Testis (tissue), 3 donors: ENCODE measurements around the gene NKAIN2. TPM values are rescaled to one million over a fixed set of nuclear protein-coding genes. Genes with fewer than 3 reads are reported as not detected.

ENCODE experiments used
- DNase-seq: peaks from one replicate; pipeline ENCODE4 v3.0.0-alpha.2; 2019
- H3K27ac ChIP-seq, 2 donors: fragments of 200-600 bp; sonication (generic); one replicate each; pipeline ENCODE4 v1.5.1; 2019
- H3K27me3 ChIP-seq: fragments of 200-600 bp; sonication (generic); one replicate; pipeline ENCODE4 v1.5.1; 2019
- H3K36me3 ChIP-seq: fragments of 200-600 bp; sonication (generic); one replicate; pipeline ENCODE4 v1.5.1; 2017; ENCODE audit warnings: low read depth; ENCODE audit errors: missing control alignments
- H3K4me1 ChIP-seq: fragments of 200-600 bp; sonication (generic); one replicate; pipeline ENCODE4 v1.5.1; 2019
- H3K4me3 ChIP-seq, 2 donors: fragments of 200-600 bp; sonication (generic); one replicate each; pipeline ENCODE4 v1.5.1; 2017 to 2019
- H3K9me3 ChIP-seq: fragments of 200-600 bp; sonication (generic); one replicate; pipeline ENCODE4 v1.5.1; 2017
- POLR2A ChIP-seq: fragments of 450-650 bp; IDR thresholded peaks from one replicate; pipeline ENCODE4 v1.6.1; 2017; ENCODE audit warnings: antibody characterized with exemption, mild to moderate bottlenecking, moderate library complexity
- WGBS, 2 donors: methylation state at CpG; one replicate each; pipeline ENCODE4 v1.1.5; 2018; 5-methylcytosine and 5-hydroxymethylcytosine counted together
- intact Hi-C: fragments of 100-400 bp; cut with DNase I; formaldehyde crosslinking; loops from one replicate; pipeline ENCODE4 v1.15.1; 2023; ENCODE audit warnings: low total_unique reads
- polyA plus RNA-seq: library from polyadenylated mRNA; stranded (reverse); fragments of 350-450 nt; fragmentation: Illumina TruSeq; extraction: RNeasy Lipid Tissue Mini Kit (QIAGEN cat#74804); gene quantifications from one replicate; pipeline ENCODE4 v1.2.3, GENCODE V29; 2014; ENCODE audit warnings: low read depth, low replicate concordance; ENCODE audit not compliant: insufficient read depth
- total RNA-seq, 2 donors: library from RNA; depleted of rRNA; stranded (reverse); fragments of >200 nt; gene quantifications; one replicate each; pipeline ENCODE4 v1.2.3, GENCODE V29; 2016
- TF ChIP-seq, protein P1 (sequence below), 3 experiments: fragments of 450-650 bp in 2 of 3; fragments of 200-600 bp in 1 of 3; sonication (generic) in 1 of 3; IDR thresholded peaks; one replicate each; pipeline ENCODE4 v1.5.1; 2016 to 2019; ENCODE audit warnings: antibody characterized with exemption in 3 of 3, mild to moderate bottlenecking in 2 of 3, moderate library complexity in 1 of 3

NKAIN2 gene
- total and polyA plus RNA-seq, 3 donors from 2014 or later = 0.56 to 1.1 (median 0.71) TPM

- Histone ChIP-seq H3K4me3 (no peak overlapping the region), H3K36me3 (no peaks in the 10 kb centered on the region), H3K9me3 (no peaks in the 10 kb centered on the region), H3K27me3 (no peaks in the 10 kb centered on the region), H3K4me1 (no peaks in the 10 kb centered on the region), H3K27ac (no peak overlapping the region)
- intact Hi-C loops = loop anchor here (10.0 kb wide), 1 partner anchor 820 kb away; no protein-coding TSS in a partner anchor
- no peak for DNase-seq
- 69 to 76% methylated on average over 2 of the region's 2 CpGs for WGBS, 2 donors
- no peak for TF ChIP-seq POLR2A
- TF ChIP-seq, protein P1, sequence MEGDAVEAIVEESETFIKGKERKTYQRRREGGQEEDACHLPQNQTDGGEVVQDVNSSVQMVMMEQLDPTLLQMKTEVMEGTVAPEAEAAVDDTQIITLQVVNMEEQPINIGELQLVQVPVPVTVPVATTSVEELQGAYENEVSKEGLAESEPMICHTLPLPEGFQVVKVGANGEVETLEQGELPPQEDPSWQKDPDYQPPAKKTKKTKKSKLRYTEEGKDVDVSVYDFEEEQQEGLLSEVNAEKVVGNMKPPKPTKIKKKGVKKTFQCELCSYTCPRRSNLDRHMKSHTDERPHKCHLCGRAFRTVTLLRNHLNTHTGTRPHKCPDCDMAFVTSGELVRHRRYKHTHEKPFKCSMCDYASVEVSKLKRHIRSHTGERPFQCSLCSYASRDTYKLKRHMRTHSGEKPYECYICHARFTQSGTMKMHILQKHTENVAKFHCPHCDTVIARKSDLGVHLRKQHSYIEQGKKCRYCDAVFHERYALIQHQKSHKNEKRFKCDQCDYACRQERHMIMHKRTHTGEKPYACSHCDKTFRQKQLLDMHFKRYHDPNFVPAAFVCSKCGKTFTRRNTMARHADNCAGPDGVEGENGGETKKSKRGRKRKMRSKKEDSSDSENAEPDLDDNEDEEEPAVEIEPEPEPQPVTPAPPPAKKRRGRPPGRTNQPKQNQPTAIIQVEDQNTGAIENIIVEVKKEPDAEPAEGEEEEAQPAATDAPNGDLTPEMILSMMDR (IDR thresholded peaks at IDR 0.05) = no peak
Observed at GRCh38 chr6:123784330-123784729, 19.3 kb upstream of the NKAIN2 start.

DNA sequence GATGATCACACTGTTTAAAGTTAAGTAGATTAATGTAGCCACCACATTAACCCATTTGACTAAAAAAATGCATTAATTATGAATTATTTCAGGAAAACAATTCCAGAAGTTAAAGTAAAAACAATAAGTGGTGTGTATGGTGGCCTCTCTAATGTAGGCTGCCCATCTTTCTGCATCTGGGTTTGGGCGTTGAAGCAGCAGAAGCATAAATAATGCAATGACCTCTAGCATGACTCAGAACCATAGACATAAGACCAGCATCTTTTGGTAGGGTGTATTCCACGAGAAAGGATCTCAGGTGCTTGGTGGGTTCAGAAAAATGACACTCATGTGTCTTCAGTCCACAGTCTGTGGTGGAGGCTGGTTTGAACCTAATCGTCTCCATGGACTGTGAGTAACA, 18.6 kb upstream of the NKAIN2 start:
- DNase-seq = no peak
- Histone ChIP-seq H3K27me3 (no peaks in the 10 kb centered on the region), H3K4me1 (no peaks in the 10 kb centered on the region), H3K9me3 (no peaks in the 10 kb centered on the region), H3K4me3 (no peak overlapping the region), H3K27ac (no peak overlapping the region), H3K36me3 (no peaks in the 10 kb centered on the region)
- TF ChIP-seq, protein P1 (IDR thresholded peaks at IDR 0.05) = no peak
- no peak for TF ChIP-seq POLR2A
- WGBS, 2 donors = 88 to 92% methylated on average over 2 to 3 of the region's 3 CpGs
- intact Hi-C loops = loop anchor here (10.0 kb wide), 1 partner anchor 820 kb away; no protein-coding TSS in a partner anchor

- DNase-seq = no peak
- intact Hi-C loops = loop anchor here (10.0 kb wide), 1 partner anchor 816 kb away; no protein-coding TSS in a partner anchor
- H3K27me3 ChIP-seq = no peaks in the 10 kb centered on the region
- no peak for TF ChIP-seq POLR2A
- no peaks in the 10 kb centered on the region for H3K9me3 ChIP-seq
- no peaks in the 10 kb centered on the region for H3K36me3 ChIP-seq
- no peaks in the 10 kb centered on the region for H3K4me1 ChIP-seq
- WGBS, 2 donors = 74 to 92% methylated on average over 1 of the region's 1 CpG
- H3K27ac ChIP-seq = no peak overlapping the region
- no peak overlapping the region for H3K4me3 ChIP-seq
Observed at GRCh38 chr6:123788319-123788718, 15.3 kb upstream of the NKAIN2 start.

DNA sequence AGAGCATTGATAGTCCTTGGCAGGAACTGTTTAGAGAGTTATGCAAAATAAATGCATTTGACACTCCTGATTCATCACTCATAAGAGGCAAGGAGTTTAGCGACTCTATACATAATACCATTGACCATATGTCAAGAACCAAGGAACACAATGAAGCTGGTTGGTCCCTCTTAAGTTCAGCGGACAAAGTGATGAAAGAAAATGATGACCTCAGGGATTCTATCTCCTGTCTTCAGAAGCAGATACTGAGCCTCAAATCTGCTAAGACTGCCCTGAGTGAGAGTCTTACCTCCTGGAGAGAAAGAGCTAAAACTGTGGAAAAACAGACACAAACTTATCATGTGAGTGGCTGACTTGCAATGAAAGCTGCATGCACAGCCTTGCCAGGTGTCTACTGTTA, 9.5 kb upstream of the NKAIN2 start:
- Histone ChIP-seq H3K27me3 (no peaks in the 10 kb centered on the region), H3K27ac (no peak overlapping the region), H3K9me3 (no peaks in the 10 kb centered on the region), H3K36me3 (no peaks in the 10 kb centered on the region), H3K4me1 (no peaks in the 10 kb centered on the region), H3K4me3 (no peak overlapping the region)
- DNase-seq = no peak
- TF ChIP-seq, protein P1 (IDR thresholded peaks at IDR 0.05) = no peak
- no peak for TF ChIP-seq POLR2A
- 95 to 97% methylated on average over 2 of the region's 2 CpGs for WGBS, 2 donors
- intact Hi-C loops = no loop called here

DNA sequence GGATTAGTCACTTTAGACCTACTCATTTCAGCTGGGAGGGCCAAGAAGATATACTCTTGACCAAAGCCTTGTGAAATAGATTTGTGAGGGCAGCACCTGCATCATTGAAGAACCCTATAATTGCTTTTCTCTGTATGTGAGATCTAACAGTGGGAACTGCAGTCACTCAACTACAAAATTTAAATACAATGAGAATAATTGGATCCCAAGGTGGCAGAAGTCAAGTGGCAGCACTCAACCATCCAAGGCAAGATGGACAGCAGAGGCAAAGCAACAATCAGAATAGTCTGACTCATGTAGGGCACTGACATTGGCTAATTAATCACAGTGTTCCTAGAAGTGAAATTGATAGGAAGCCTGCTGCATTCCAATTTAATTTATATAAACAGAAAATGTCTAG, 8.9 kb upstream of the NKAIN2 start:
- Histone ChIP-seq H3K27ac (no peak overlapping the region), H3K9me3 (no peaks in the 10 kb centered on the region), H3K36me3 (no peaks in the 10 kb centered on the region), H3K4me1 (no peaks in the 10 kb centered on the region), H3K27me3 (no peaks in the 10 kb centered on the region), H3K4me3 (no peak overlapping the region)
- intact Hi-C loops = no loop called here
- no peak for TF ChIP-seq POLR2A
- TF ChIP-seq, protein P1 (IDR thresholded peaks at IDR 0.05) = no peak
- no peak for DNase-seq
